Ishikawa (cell line): ENCODE results near the gene RELN.

Experiments used
- CEBPB ChIP-seq: IDR thresholded peaks from 2 replicates; pipeline ENCODE4 v1.6.1; 2012
- CREB1 ChIP-seq: IDR thresholded peaks from 2 replicates; pipeline ENCODE4 v1.6.1; 2012; ENCODE audit warnings: low read depth
- EGR1 ChIP-seq: IDR thresholded peaks from 2 replicates; pipeline ENCODE4 v1.6.1; 2012
- EP300 ChIP-seq: IDR thresholded peaks from 2 replicates; pipeline ENCODE4 v1.6.1; 2012; ENCODE audit warnings: borderline replicate concordance
- MAX ChIP-seq: IDR thresholded peaks from 2 replicates; pipeline ENCODE4 v1.6.1; 2012
- RAD21 ChIP-seq: IDR thresholded peaks from 2 replicates; pipeline ENCODE4 v1.6.1; 2012; ENCODE audit warnings: low read depth
- REST ChIP-seq: IDR thresholded peaks from 2 replicates; pipeline ENCODE4 v1.6.1; 2012; ENCODE audit warnings: low read depth, mild to moderate bottlenecking
- TAF1 ChIP-seq: IDR thresholded peaks from 2 replicates; pipeline ENCODE4 v1.6.1; 2012; ENCODE audit warnings: low read depth, mild to moderate bottlenecking
- TEAD4 ChIP-seq: IDR thresholded peaks from 2 replicates; pipeline ENCODE4 v1.6.1; 2012
- USF1 ChIP-seq: IDR thresholded peaks from 2 replicates; pipeline ENCODE4 v1.6.1; 2012

- TF ChIP-seq RAD21 (no peak), REST (no peak), EP300 (no peak), TAF1 (no peak), USF1 (no peak), MAX (no peak), EGR1 (no peak), CEBPB (no peak), TEAD4 (no peak), CREB1 (no peak)
Measured at GRCh38 chr7:103796327-103796962, 193.0 kb downstream of the RELN start.
